Small intestine (tissue), 7 donors: ENCODE results near the gene MSH4. TPM values are rescaled to one million over a fixed set of nuclear protein-coding genes. Genes with fewer than 3 reads are reported as not detected.
"Not testable (repeated sequence)": the region's sequence is repeated elsewhere in the genome, so short reads cannot be mapped to it uniquely, and the experiment has no call there.

Source experiments
- DNase-seq, 2 donors: peaks; one replicate each; pipeline versions ENCODE4 v3.0.0 to v3.0.0-alpha.2; 2013
- FAIRE-seq: peaks from 2 replicates; lab custom pipeline; 2012; peaks lifted over from hg19 to GRCh38; lab: Jason Lieb, UNC
- H3K27ac ChIP-seq, 3 donors: one replicate each; pipeline ENCODE4 v1.5.1; 2013; ENCODE audit warnings: low read length in 2 of 3, mild to moderate bottlenecking in 2 of 3, control low read depth in 1 of 3, inconsistent platforms in 1 of 3, low read depth in 1 of 3, moderate library complexity in 1 of 3
- H3K27me3 ChIP-seq, 3 donors: one replicate each; pipeline ENCODE4 v1.6.1; 2013; ENCODE audit warnings: low read length in 3 of 3, inconsistent platforms in 1 of 3; ENCODE audit not compliant: control insufficient read depth in 3 of 3, insufficient read depth in 3 of 3
- H3K36me3 ChIP-seq, 3 donors: one replicate each; pipeline ENCODE4 v1.6.1; 2013; ENCODE audit warnings: low read length in 3 of 3, inconsistent platforms in 1 of 3, low read depth in 1 of 3, mild to moderate bottlenecking in 1 of 3, moderate library complexity in 1 of 3; ENCODE audit not compliant: control insufficient read depth in 3 of 3, insufficient read depth in 2 of 3
- H3K4me1 ChIP-seq, 3 donors: one replicate each; pipeline ENCODE4 v1.6.1; 2013; ENCODE audit warnings: low read length in 2 of 3, inconsistent platforms in 1 of 3, low read depth in 1 of 3, mild to moderate bottlenecking in 1 of 3, moderate library complexity in 1 of 3; ENCODE audit not compliant: control insufficient read depth in 3 of 3, insufficient read depth in 2 of 3
- H3K4me3 ChIP-seq, 3 donors: one replicate each; pipeline ENCODE4 v1.5.1; 2013; ENCODE audit warnings: low read length in 3 of 3, control low read depth in 1 of 3, inconsistent platforms in 1 of 3, low read depth in 1 of 3, mild to moderate bottlenecking in 1 of 3, moderate library complexity in 1 of 3
- H3K9me3 ChIP-seq, 2 donors: one replicate each; pipeline ENCODE4 v1.6.1; 2013; ENCODE audit warnings: low read depth in 1 of 2, low read length in 1 of 2; ENCODE audit not compliant: control insufficient read depth in 2 of 2, insufficient read depth in 1 of 2
- WGBS, 3 donors: extraction: QIAGEN DNeasy Blood & Tissue Kit; methylation state at CpG; one replicate each; pipeline ENCODE4 v1.1.7; 2013; 5-methylcytosine and 5-hydroxymethylcytosine counted together
- polyA plus RNA-seq, 4 donors: library from polyadenylated mRNA; stranded (reverse) in 3 of 4; unstranded in 1 of 4; fragments of 200-250 nt in 3 of 4; fragments of 120-200 nt in 1 of 4; gene quantifications; one replicate each; pipeline versions ENCODE4 v1.2.1 to v1.2.3, GENCODE V29; 2013
- donor health status: healthy with polysubstance abuse.
- donor health status: control.
- donor health status: control.
- donor health status: Bipolar disorder and iron deficiency.
- donor health status: healthy.

MSH4 gene
- polyA plus RNA-seq, 4 donors = 0.04 to 0.21 TPM; not detected in 2

DNA sequence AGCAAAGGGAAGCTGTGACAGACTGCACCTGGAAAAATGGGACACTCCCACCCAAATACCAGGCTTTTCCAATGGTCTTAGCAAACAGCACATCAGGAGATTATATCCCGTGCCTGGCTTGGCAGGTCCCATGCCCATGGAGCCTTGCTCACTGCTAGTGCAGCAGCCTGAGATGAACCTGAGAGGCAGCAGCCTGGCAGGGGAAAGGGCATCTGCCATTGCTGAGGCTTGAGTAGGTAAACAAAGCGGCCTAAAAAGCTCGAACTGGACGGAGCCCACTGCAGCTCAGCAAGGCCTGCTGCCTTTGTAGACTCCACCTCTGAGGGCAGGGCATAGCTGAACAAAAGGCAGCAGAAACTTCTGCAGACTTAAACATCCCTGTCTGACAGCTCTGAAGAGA lies 18.9 kb upstream of the MSH4 start:
- H3K9me3 ChIP-seq = peaks cover 0 to 13% of the 10 kb centered on the region in 2 donors
- not testable (repeated sequence) for DNase-seq, H3K4me1 ChIP-seq, FAIRE-seq, H3K27me3 ChIP-seq, H3K27ac ChIP-seq, H3K4me3 ChIP-seq, H3K36me3 ChIP-seq
- WGBS, 3 donors = 75 to 97% (median 83%) methylated on average over 4 of the region's 4 CpGs

- not testable (repeated sequence) for H3K4me3 ChIP-seq, H3K4me1 ChIP-seq, FAIRE-seq, H3K36me3 ChIP-seq, H3K27me3 ChIP-seq, DNase-seq, H3K27ac ChIP-seq
- WGBS, 3 donors = 91 to 96% (median 92%) methylated on average over 5 of the region's 5 CpGs
- H3K9me3 ChIP-seq = peaks cover 0 to 13% of the 10 kb centered on the region in 2 donors
Measured at GRCh38 chr1:75778694-75779093, 18.0 kb upstream of the MSH4 start.

DNA sequence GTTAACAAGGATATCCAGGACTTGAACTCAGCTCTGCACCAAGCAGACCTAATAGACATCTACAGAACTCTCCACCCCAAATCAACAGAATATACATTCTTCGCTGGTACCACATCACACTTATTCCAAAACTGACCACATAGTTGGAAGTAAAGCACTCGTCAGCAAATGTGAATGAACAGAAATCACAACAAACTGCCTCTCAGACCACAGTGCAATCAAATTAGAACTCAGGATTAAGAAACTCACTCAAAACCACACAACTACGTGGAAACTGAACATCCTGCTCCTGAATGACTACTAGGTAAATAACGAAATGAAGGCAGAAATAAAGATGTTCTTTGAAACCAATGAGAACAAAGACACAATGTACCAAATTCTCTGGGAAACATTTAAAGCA lies 16.5 kb upstream of the MSH4 start:
- H3K36me3 ChIP-seq, DNase-seq, FAIRE-seq, H3K27ac ChIP-seq, H3K27me3 ChIP-seq, H3K4me3 ChIP-seq, H3K4me1 ChIP-seq: not testable (repeated sequence)
- 70 to 81% (median 80%) methylated on average over 4 of the region's 4 CpGs for WGBS, 3 donors
- peaks cover 0 to 13% of the 10 kb centered on the region in 2 donors for H3K9me3 ChIP-seq

- not testable (repeated sequence) for H3K36me3 ChIP-seq, H3K4me3 ChIP-seq, FAIRE-seq, DNase-seq, H3K9me3 ChIP-seq, H3K27ac ChIP-seq, H3K27me3 ChIP-seq
- WGBS, 3 donors = 84 to 97% (median 89%) methylated on average over 4 of the region's 4 CpGs
- H3K4me1 ChIP-seq = peaks cover 0 to 11% (median 0%) of the 10 kb centered on the region in 3 donors
Measured at GRCh38 chr1:75783920-75784319, 12.8 kb upstream of the MSH4 start.

DNA sequence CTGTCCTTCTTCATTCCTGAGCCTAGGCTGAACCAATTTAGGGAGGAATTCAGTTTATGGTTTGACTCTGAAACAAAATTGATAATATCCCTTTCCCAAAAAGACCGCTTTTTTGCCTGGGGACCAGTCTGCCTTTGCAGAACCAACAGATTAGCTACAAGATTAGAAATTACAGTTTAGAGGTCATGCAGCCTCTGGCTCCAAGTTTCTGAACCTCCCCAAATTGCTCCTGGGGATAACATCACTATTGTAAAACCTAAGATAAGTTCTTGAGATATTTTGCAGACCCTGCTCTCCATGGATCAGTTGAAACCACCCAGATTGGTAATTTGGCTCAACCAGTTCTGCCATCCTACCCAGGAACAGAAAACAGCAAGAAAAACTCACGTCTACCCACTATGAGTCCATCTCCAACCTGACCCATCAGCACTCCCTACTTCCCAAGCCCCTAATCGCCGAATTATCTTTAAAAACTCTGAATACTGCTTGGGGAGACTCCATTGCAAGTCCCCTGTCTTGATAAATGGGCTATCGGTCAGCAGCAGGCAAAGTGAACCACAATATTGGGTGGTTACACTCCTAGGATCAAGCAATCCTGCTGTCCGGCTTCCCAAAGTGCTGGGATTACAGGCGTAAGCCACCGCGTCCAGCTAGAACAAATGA lies 11.2 kb upstream of the MSH4 start:
- DNase-seq (no peak), FAIRE-seq (no peak)
- WGBS, 3 donors = 10 to 12% (median 11%) methylated on average over 9 of the region's 9 CpGs
- H3K9me3 ChIP-seq = no peaks in the 10 kb centered on the region
- H3K27ac ChIP-seq = peak overlapping the region; percentile 43 to 74 (median 70)
- peaks cover under 1 to 22% (median 5%) of the 10 kb centered on the region in 3 donors for H3K4me1 ChIP-seq
- no peaks in the 10 kb centered on the region for H3K27me3 ChIP-seq
- H3K36me3 ChIP-seq = peaks cover under 1 to 5% (median 1%) of the 10 kb centered on the region in 3 donors
- peak overlapping the region; percentile 19 to 84 (median 49) for H3K4me3 ChIP-seq

- no peaks in the 10 kb centered on the region for H3K9me3 ChIP-seq
- H3K4me1 ChIP-seq = peaks cover 4 to 22% (median 9%) of the 10 kb centered on the region in 3 donors
- 0% methylated on average over 28 of the region's 28 CpGs for WGBS, 3 donors
- no peaks in the 10 kb centered on the region for H3K27me3 ChIP-seq
- H3K4me3 ChIP-seq = peak within 1 kb of the TSS; percentile 54 to 84 (median 68)
- H3K36me3 ChIP-seq = peaks cover 2 to 10% (median 5%) of the 10 kb centered on the region in 3 donors
- DNase-seq (peak; percentile 97 to 99), FAIRE-seq (no peak)
- H3K27ac ChIP-seq = peak within 1 kb of the TSS; percentile 61 to 74 (median 70)
Measured at GRCh38 chr1:75785983-75786853, 10.5 kb upstream of the MSH4 start, which contains the start of gene RABGGTB. TSS of gene RABGGTB (plus strand) at chr1:75786256. CDS start at chr1:75786272, 16 bp downstream.

- DNase-seq = no peak
- FAIRE-seq = no peak
- Histone ChIP-seq H3K36me3 (peaks cover 2 to 10% (median 5%) of the 10 kb centered on the region in 3 donors), H3K27ac (peak overlapping the region in 1 of 3 donors; percentile 20), H3K9me3 (no peaks in the 10 kb centered on the region), H3K4me1 (peaks cover 4 to 22% (median 9%) of the 10 kb centered on the region in 3 donors), H3K27me3 (no peaks in the 10 kb centered on the region), H3K4me3 (peak overlapping the region; percentile 54 to 84 (median 68))
- WGBS, 3 donors = 1 to 2% (median 1%) methylated on average over 10 of the region's 10 CpGs
Measured at GRCh38 chr1:75786901-75787493, 9.7 kb upstream of the MSH4 start.

DNA sequence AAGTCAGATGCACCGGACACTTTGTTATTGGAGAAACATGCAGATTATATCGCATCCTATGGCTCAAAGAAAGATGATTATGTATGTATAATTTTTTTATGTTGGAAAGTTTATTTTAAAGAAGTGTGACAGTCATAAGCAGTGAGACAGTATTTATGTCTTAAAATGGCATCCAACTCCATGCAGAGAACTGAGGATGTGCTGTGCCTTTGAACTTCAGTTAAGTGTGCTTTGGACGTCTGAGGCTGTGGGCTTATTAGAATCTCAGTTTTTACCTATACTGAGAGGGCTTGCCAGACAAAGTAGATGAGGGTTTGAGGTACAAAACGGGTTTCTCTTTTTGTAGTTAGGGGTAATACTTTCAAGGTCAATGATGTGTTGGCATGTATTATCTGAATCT lies 9.2 kb upstream of the MSH4 start:
- no peak overlapping the region for H3K27ac ChIP-seq
- FAIRE-seq = no peak
- DNase-seq = no peak
- no peaks in the 10 kb centered on the region for H3K27me3 ChIP-seq
- peaks cover 5 to 12% (median 6%) of the 10 kb centered on the region in 3 donors for H3K36me3 ChIP-seq
- peak overlapping the region; percentile 36 to 84 (median 54) for H3K4me3 ChIP-seq
- H3K9me3 ChIP-seq = no peaks in the 10 kb centered on the region
- H3K4me1 ChIP-seq = peaks cover 4 to 22% (median 9%) of the 10 kb centered on the region in 3 donors
- 1 to 5% (median 2%) methylated on average over 4 of the region's 4 CpGs for WGBS, 3 donors
